GM12872 (cell line): ENCODE results near the gene KLHDC10.

ENCODE experiments used
- TF ChIP-seq, protein P1 (sequence below): IDR thresholded peaks from 3 replicates; pipeline ENCODE4 v1.5.1; 2011; ENCODE audit warnings: low read depth, mild to moderate bottlenecking, low read length, moderate library complexity; ENCODE audit not compliant: insufficient read depth

KLHDC10 gene

DNA sequence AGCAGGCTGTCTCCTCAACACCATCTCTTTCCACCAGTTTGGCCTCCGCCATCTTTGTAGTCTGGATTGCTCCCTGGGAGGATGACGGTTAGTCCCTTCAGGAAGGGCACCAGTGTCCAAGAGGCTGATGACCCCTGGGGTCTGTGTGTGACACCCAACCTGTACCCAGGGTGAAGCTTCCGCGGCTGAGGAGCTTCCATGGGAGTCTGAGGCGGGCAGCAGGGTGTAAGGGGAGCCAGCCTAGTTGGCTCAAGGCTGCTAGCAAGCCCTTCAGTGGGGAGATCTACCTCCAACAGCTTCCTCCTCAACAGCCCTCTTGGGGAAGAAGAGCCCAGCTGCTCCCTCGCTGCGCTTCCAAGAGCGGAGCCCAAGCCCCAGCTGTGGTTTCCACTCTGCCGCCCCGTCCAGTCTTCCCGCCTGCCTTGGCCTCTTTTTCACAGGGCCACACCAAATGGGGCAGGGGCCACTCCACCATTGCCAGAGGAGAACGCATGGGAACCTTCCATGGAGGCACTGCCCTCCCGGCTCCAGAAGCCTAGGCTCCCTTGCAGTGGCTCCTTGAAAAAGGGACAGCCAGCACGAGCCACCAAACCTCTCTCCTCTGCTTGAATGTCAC is 77.5 kb downstream of the KLHDC10 start:
- TF ChIP-seq, protein P1, sequence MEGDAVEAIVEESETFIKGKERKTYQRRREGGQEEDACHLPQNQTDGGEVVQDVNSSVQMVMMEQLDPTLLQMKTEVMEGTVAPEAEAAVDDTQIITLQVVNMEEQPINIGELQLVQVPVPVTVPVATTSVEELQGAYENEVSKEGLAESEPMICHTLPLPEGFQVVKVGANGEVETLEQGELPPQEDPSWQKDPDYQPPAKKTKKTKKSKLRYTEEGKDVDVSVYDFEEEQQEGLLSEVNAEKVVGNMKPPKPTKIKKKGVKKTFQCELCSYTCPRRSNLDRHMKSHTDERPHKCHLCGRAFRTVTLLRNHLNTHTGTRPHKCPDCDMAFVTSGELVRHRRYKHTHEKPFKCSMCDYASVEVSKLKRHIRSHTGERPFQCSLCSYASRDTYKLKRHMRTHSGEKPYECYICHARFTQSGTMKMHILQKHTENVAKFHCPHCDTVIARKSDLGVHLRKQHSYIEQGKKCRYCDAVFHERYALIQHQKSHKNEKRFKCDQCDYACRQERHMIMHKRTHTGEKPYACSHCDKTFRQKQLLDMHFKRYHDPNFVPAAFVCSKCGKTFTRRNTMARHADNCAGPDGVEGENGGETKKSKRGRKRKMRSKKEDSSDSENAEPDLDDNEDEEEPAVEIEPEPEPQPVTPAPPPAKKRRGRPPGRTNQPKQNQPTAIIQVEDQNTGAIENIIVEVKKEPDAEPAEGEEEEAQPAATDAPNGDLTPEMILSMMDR: no peak

DNA sequence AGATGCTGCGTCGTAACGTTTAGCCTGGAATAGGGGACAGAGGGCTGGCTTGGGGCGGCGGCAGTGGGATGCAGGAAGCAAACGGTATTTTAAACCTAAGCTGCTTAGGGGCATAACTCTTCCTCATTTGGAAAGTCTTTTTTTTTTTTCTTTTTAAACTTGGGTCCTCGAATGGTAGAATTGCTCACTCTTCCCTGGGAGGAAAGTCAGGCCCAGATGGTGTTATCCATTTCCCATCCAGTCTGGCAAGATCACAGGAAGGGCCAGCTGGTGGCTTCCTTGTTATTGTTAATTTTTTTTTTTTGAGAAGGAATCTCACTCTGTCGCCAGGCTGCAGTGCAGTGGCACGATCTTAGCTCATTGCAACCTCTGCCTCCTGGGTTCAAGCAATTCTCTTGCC is 78.2 kb downstream of the KLHDC10 start:
- TF ChIP-seq, protein P1: no peak

DNA sequence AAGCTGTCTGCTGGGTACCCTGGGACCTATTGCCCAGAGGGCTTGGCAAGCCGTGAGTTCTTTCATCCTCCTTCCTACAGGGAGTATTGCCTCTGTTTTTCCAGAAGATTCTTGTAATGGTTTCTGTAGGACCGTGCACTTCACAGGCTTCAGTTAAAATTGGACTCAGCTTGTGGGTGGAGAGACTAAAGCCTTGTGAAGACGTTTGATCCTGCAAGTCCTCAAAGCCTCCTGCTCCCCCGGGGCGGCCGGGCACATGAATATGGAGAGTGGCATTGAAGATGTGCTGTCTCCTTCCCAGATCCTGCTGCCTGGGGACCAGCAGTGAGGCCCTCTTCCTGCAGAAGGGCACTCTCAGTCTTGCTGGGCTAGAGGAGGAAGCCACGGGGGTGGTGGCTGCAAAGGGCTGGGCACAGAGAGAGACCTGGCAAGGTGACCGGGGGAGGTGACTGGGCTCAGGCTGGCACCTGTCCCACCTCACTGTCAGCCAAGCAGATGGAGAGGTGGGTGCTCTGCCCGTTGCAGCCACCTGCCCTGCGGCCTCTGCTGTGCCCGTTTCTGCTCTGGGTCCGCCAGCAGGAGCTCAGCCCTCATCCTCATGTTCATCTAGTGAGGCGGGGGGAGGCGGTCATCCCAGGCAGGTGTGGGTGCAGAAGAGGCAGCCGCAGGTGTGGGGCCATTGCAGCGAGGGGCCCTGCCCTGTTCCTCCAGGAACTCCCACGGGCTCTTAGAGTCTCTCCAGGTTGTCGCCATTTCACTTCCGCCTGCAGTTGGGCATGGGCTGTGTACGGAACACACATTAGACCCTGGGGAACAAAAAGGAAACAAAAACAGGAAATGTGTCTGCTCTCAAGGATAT is 79.2 kb downstream of the KLHDC10 start:
- TF ChIP-seq, protein P1: no peak

DNA sequence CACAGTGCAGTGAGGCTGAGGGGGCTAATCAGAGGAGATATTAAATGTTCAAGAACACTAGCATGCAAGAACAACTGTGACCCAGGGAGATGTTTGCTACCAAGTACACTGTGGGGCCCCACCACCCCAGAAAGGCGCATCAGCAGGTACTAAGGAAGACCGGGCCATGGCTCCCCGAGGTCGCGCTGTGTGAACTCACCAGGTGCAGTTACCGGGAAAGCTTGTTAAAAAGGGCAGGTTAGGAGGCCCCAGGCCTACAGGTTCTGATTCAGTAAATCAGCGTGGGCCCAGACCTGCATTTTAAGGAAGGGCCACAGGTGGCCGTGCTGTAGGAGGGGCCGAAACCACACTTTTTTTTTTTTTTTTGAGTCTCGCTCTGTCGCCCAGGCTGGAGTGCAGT is 80.3 kb downstream of the KLHDC10 start:
- TF ChIP-seq, protein P1: no peak

DNA sequence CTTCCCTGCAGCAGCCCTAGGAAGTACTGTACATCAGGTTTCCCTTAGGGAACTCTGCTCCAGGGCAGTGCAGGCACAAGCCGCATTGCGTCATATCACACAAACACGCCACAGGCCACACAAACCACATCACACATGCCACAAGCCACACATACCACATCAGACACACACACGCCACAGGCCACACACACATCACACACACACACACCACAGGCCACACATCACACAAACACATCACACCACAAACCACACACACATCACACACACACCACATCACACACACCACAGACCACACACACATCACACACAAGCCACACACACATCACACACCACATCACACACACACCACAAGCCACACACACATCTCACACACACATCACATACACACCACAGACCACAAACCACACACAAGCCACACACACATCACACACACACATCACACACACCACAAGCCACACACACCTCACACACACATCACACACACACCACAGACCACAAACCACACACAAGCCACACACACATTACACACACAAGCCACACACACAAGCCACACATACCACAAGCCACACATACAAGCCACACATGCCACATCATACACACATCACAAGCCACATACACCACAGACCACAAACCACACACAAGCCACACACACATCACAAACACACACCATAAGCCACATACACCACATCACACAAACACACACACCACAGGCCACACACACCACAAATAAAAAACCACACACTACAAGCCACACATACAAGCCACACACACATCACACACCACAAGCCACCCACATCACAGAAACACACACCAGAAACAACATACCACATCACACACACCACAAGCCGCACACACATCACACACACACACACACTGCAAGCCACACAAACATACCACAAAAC is 81.5 kb downstream of the KLHDC10 start:
- TF ChIP-seq, protein P1: no peak

DNA sequence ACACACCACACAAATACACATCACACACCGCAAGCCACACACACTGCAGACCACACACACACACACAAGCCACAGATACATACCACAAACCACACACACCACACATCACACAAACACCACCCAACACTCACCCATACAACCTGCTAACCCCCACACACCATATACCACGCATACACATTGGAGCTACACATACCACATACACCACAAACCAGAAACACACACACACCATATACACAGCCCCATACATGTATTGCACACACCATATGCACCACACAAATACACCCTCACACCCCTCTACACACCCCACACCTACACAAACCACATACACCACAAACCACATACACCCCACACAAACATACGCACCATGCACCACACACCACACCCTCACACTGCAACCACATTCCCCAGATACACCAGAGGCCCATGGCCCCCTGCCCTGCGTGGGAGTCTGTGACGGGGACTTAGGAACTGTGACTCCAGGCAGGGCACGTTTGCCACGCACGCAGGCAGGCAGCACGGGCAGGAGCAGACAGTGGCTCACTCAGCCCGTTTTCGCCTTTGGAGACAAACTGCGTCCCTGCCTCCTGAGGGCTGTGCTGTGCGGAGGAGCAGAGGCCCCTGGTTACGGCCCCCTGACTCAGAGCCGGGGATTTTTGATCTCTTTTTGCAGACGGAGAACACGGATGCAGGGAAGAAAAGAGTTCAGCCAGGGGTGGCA is 82.3 kb downstream of the KLHDC10 start:
- TF ChIP-seq, protein P1: no peak
